SU-DHL-6 (cell line): ENCODE measurements around the gene MTOR.

Source experiments
- H2AFZ ChIP-seq: fragments of 200-600 bp; sonication (generic); 2 replicates; pipeline ENCODE4 v1.6.1; 2014; ENCODE audit warnings: low read depth, mild to moderate bottlenecking, moderate library complexity, mixed read lengths, antibody characterized with exemption, low read length; ENCODE audit not compliant: severe bottlenecking
- H3F3A ChIP-seq: fragments of 200-600 bp; shearing (Covaris generic); 2 replicates; pipeline ENCODE4 v1.6.0; 2016; ENCODE audit warnings: antibody characterized with exemption, mild to moderate bottlenecking; ENCODE audit not compliant: insufficient read depth
- H3K27ac ChIP-seq: fragments of 200-600 bp; sonication (generic); 2 replicates; pipeline ENCODE4 v1.5.1; 2016; ENCODE audit warnings: low read depth, mild to moderate bottlenecking, low read length, moderate library complexity, mixed read lengths
- H3K27me3 ChIP-seq: fragments of 200-600 bp; sonication (generic), shearing (Covaris generic); 2 replicates; pipeline ENCODE4 v1.6.0; 2014; ENCODE audit warnings: mild to moderate bottlenecking, low read length
- H3K36me3 ChIP-seq: fragments of 200-600 bp; sonication (generic); 2 replicates; pipeline ENCODE4 v1.6.1; 2014; ENCODE audit warnings: mild to moderate bottlenecking, low read length, mixed read lengths
- H3K4me2 ChIP-seq: fragments of 300-600, 200-600 bp; shearing (Covaris generic), sonication (generic); 2 replicates; pipeline ENCODE4 v1.6.0; 2014; ENCODE audit warnings: low read length, low read depth, mild to moderate bottlenecking; ENCODE audit not compliant: poor library complexity, severe bottlenecking
- H3K4me3 ChIP-seq: fragments of 200-600 bp; sonication (generic); 2 replicates; pipeline ENCODE4 v1.5.1; 2014; ENCODE audit warnings: antibody characterized with exemption, low read length, mild to moderate bottlenecking, mixed read lengths; ENCODE audit not compliant: insufficient read depth, poor library complexity, severe bottlenecking
- H3K79me2 ChIP-seq: fragments of 200-600 bp; sonication (generic); 2 replicates; pipeline ENCODE4 v1.6.1; 2014; ENCODE audit warnings: mild to moderate bottlenecking, low read length, moderate library complexity; ENCODE audit not compliant: insufficient read depth
- H3K9ac ChIP-seq: fragments of 200-600 bp; sonication (generic); 2 replicates; pipeline ENCODE4 v1.7.0; 2014; ENCODE audit warnings: mild to moderate bottlenecking, low read length
- H3K9me2 ChIP-seq: fragments of 200-600 bp; sonication (generic); replicated peaks from 2 replicates; pipeline ENCODE4 v1.6.1; 2014; ENCODE audit warnings: low read length; ENCODE audit not compliant: insufficient read depth
- H3K9me3 ChIP-seq: fragments of 200-600 bp; sonication (generic); 2 replicates; pipeline ENCODE4 v1.6.1; 2014; ENCODE audit warnings: low read length, mixed read lengths; ENCODE audit not compliant: insufficient read depth
- H4K20me1 ChIP-seq: fragments of 200-600 bp; sonication (generic); 2 replicates; pipeline ENCODE4 v1.6.1; 2014; ENCODE audit warnings: low read depth, mild to moderate bottlenecking, antibody characterized with exemption, low read length, moderate library complexity, mixed read lengths
- EZH2phosphoT487 ChIP-seq: fragments of 200-600 bp; sonication (generic), shearing (Covaris generic); conservative IDR thresholded peaks from 2 replicates; pipeline ENCODE4 v1.6.1; 2018; ENCODE audit warnings: mild to moderate bottlenecking, antibody characterized with exemption, low read length, moderate library complexity, mixed read lengths
- TF ChIP-seq, protein P1 (sequence below): fragments of 200-600 bp; sonication (generic); IDR thresholded peaks from one replicate; pipeline ENCODE4 v1.5.1; 2017; ENCODE audit warnings: antibody characterized with exemption, mild to moderate bottlenecking, low read length, moderate library complexity; ENCODE audit not compliant: insufficient read depth, poor library complexity, severe bottlenecking

MTOR gene

GRCh38 chr1:11070876-11071275 is 191.5 kb downstream of the MTOR start:
- no peaks in the 10 kb centered on the region for H3K27me3 ChIP-seq
- no peaks in the 10 kb centered on the region for H3K9me2 ChIP-seq
- no peak overlapping the region for H3K4me3 ChIP-seq
- H3K9ac ChIP-seq: no peak overlapping the region
- H3F3A ChIP-seq: no peaks in the 10 kb centered on the region
- H3K79me2 ChIP-seq: no peaks in the 10 kb centered on the region
- H3K4me2 ChIP-seq: no peak overlapping the region
- TF ChIP-seq, protein P1, sequence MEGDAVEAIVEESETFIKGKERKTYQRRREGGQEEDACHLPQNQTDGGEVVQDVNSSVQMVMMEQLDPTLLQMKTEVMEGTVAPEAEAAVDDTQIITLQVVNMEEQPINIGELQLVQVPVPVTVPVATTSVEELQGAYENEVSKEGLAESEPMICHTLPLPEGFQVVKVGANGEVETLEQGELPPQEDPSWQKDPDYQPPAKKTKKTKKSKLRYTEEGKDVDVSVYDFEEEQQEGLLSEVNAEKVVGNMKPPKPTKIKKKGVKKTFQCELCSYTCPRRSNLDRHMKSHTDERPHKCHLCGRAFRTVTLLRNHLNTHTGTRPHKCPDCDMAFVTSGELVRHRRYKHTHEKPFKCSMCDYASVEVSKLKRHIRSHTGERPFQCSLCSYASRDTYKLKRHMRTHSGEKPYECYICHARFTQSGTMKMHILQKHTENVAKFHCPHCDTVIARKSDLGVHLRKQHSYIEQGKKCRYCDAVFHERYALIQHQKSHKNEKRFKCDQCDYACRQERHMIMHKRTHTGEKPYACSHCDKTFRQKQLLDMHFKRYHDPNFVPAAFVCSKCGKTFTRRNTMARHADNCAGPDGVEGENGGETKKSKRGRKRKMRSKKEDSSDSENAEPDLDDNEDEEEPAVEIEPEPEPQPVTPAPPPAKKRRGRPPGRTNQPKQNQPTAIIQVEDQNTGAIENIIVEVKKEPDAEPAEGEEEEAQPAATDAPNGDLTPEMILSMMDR: no peak
- TF ChIP-seq EZH2phosphoT487: no peak
- no peak overlapping the region for H3K27ac ChIP-seq
- H3K36me3 ChIP-seq: 0 out of 2 replicates have a peak, but pooled peaks cover 9% of the 10 kb centered on the region
- H2AFZ ChIP-seq: no peak overlapping the region
- no peaks in the 10 kb centered on the region for H4K20me1 ChIP-seq
- no peaks in the 10 kb centered on the region for H3K9me3 ChIP-seq

DNA sequence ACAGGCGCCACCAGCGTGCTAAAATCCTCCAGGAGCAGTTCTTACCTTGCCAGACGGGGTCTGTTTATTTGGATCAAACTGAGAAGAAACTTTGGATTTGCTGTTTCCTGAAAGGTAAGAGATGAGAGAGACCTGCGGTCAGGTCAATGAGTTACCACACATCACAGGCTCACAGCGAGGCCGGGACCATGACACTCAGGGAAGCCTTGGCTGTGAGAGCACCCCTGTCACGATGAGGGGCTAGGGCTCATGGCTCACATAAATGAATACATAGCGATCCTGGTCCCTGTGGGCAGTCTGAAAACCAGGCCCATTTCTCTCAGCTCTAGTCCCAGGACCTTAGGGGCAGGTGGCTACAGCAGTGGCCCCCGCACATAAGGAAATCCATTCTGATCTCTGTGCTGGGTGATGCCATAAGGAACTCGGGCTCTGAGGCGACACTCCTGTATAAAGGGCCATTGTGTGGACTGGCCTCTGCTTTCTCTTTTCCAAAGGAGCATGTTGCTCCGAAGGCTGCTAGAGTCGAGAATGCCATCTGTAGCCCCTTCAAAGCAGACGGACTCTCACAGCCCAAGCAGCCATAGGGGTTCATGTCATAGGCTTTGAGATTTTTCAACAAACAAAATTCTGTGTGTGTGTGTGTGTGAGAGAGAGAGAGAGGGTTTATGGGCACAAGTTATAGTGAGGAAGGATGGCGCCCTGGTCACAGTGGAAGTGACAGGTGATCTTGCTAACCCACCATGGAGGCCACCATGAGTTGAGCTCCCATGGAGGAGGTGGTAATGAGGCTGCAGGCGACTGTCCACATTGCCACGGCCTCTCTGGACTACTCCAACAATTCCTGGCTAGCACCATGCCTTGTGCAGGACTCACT is 193.5 kb downstream of the MTOR start:
- no peaks in the 10 kb centered on the region for H3K27me3 ChIP-seq
- H3K9me3 ChIP-seq: no peaks in the 10 kb centered on the region
- no peaks in the 10 kb centered on the region for H3K9me2 ChIP-seq
- H3K36me3 ChIP-seq: peaks cover 11% of the 10 kb centered on the region; the same call in 1 of the 2 replicates
- no peak overlapping the region for H3K4me2 ChIP-seq
- no peak overlapping the region for H3K27ac ChIP-seq
- H3K79me2 ChIP-seq: no peaks in the 10 kb centered on the region
- H4K20me1 ChIP-seq: no peaks in the 10 kb centered on the region
- H3K4me3 ChIP-seq: no peak overlapping the region
- no peak overlapping the region for H2AFZ ChIP-seq
- no peaks in the 10 kb centered on the region for H3F3A ChIP-seq
- TF ChIP-seq, protein P1: no peak
- no peak for TF ChIP-seq EZH2phosphoT487
- no peak overlapping the region for H3K9ac ChIP-seq

GRCh38 chr1:11067716-11068599 is 194.4 kb downstream of the MTOR start:
- H2AFZ ChIP-seq: no peak overlapping the region
- no peak overlapping the region for H3K9ac ChIP-seq
- no peak for TF ChIP-seq EZH2phosphoT487
- TF ChIP-seq, protein P1: no peak
- no peaks in the 10 kb centered on the region for H3K9me2 ChIP-seq
- H3F3A ChIP-seq: 0 out of 2 replicates have a peak, but pooled peaks cover 4% of the 10 kb centered on the region
- no peaks in the 10 kb centered on the region for H3K27me3 ChIP-seq
- H3K36me3 ChIP-seq: peaks cover 8% of the 10 kb centered on the region; the same call in 1 of the 2 replicates
- no peaks in the 10 kb centered on the region for H3K9me3 ChIP-seq
- no peak overlapping the region for H3K27ac ChIP-seq
- no peak overlapping the region for H3K4me3 ChIP-seq
- no peak overlapping the region for H3K4me2 ChIP-seq
- no peaks in the 10 kb centered on the region for H3K79me2 ChIP-seq
- H4K20me1 ChIP-seq: no peaks in the 10 kb centered on the region
